ENCODE data around the gene GLT8D2. TPM values are rescaled to one million over a fixed set of nuclear protein-coding genes. Genes with fewer than 3 reads are reported as not detected.

GLT8D2 gene
- total and polyA plus RNA-seq, 2 of the 13 experiments (the other 11 are each of a cell fraction or from before 2014, with no cell fraction given): not detected

- TF ChIP-seq ZNF546 (CRISPR knock-in tag; conservative IDR thresholded peaks at IDR 0.05) (no peak), ATF2 (CRISPR knock-in tag; IDR thresholded peaks at IDR 0.05) (peak; percentile 15; the same call in 1 of the 2 replicates), NFYB (CRISPR knock-in tag; IDR thresholded peaks at IDR 0.05) (0 out of 2 replicates have a peak, but pooled peaks have one; percentile 13), SP4 (CRISPR knock-in tag; IDR thresholded peaks at IDR 0.05) (peak; percentile 58; the same call in 1 of the 2 replicates), ZNF329 (CRISPR knock-in tag; IDR thresholded peaks at IDR 0.05; ENCODE audit: low read depth) (peak; percentile 75; the same call in 1 of the 2 replicates), STAT5B (CRISPR knock-in tag; IDR thresholded peaks at IDR 0.05) (peak; percentile 9; the same call in 1 of the 2 replicates), MYC (CRISPR knock-in tag; IDR thresholded peaks at IDR 0.05; ENCODE audit: borderline replicate concordance) (peak; percentile 80; the same call in 1 of the 2 replicates), TP53 (CRISPR knock-in tag; conservative IDR thresholded peaks at IDR 0.05) (no peak), MTF2 (CRISPR knock-in tag; IDR thresholded peaks at IDR 0.05; ENCODE audit: borderline replicate concordance) (peak; percentile 58; the same call in 1 of the 2 replicates), ARHGAP35 (CRISPR knock-in tag; IDR thresholded peaks at IDR 0.05; ENCODE audit: borderline replicate concordance) (0 out of 2 replicates have a peak, but pooled peaks have one; percentile 44), HNRNPLL (IDR thresholded peaks at IDR 0.05; ENCODE audit: low read depth, low read length, poor library complexity, severe bottlenecking) (peak; percentile 59), ZNF557 (CRISPR knock-in tag; IDR thresholded peaks at IDR 0.05) (no peak), ZNF558 (CRISPR knock-in tag; IDR thresholded peaks at IDR 0.05; ENCODE audit: borderline replicate concordance) (peak; percentile 89; the same call in 1 of the 2 replicates), TBL1XR1 (IDR thresholded peaks at IDR 0.05; ENCODE audit: borderline replicate concordance, low read length, partially characterized antibody) (no peak), ZFP82 (CRISPR knock-in tag; IDR thresholded peaks at IDR 0.05; ENCODE audit: borderline replicate concordance) (0 out of 2 replicates have a peak, but pooled peaks have one; percentile 80), KDM5A (IDR thresholded peaks at IDR 0.05; ENCODE audit: borderline replicate concordance, low read length) (peak; percentile 86), MYPOP (CRISPR knock-in tag; IDR thresholded peaks at IDR 0.05) (peak; percentile 82), POLR2G (IDR thresholded peaks at IDR 0.05; ENCODE audit: low read depth, low read length) (peak; percentile 81)
- TF ChIP-seq, protein P1, sequence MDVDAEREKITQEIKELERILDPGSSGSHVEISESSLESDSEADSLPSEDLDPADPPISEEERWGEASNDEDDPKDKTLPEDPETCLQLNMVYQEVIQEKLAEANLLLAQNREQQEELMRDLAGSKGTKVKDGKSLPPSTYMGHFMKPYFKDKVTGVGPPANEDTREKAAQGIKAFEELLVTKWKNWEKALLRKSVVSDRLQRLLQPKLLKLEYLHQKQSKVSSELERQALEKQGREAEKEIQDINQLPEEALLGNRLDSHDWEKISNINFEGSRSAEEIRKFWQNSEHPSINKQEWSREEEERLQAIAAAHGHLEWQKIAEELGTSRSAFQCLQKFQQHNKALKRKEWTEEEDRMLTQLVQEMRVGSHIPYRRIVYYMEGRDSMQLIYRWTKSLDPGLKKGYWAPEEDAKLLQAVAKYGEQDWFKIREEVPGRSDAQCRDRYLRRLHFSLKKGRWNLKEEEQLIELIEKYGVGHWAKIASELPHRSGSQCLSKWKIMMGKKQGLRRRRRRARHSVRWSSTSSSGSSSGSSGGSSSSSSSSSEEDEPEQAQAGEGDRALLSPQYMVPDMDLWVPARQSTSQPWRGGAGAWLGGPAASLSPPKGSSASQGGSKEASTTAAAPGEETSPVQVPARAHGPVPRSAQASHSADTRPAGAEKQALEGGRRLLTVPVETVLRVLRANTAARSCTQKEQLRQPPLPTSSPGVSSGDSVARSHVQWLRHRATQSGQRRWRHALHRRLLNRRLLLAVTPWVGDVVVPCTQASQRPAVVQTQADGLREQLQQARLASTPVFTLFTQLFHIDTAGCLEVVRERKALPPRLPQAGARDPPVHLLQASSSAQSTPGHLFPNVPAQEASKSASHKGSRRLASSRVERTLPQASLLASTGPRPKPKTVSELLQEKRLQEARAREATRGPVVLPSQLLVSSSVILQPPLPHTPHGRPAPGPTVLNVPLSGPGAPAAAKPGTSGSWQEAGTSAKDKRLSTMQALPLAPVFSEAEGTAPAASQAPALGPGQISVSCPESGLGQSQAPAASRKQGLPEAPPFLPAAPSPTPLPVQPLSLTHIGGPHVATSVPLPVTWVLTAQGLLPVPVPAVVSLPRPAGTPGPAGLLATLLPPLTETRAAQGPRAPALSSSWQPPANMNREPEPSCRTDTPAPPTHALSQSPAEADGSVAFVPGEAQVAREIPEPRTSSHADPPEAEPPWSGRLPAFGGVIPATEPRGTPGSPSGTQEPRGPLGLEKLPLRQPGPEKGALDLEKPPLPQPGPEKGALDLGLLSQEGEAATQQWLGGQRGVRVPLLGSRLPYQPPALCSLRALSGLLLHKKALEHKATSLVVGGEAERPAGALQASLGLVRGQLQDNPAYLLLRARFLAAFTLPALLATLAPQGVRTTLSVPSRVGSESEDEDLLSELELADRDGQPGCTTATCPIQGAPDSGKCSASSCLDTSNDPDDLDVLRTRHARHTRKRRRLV (CRISPR knock-in tag; IDR thresholded peaks at IDR 0.05): 0 out of 2 replicates have a peak, but pooled peaks have one; percentile 44
Measured at GRCh38 chr12:104064031-104064841, 14.2 kb upstream of the GLT8D2 start, which contains the start of gene HCFC2 (continued).
